Neural cell (in vitro differentiated cells): ENCODE measurements around the gene FMN2.

ENCODE experiments used
- CTCF ChIP-seq: fragments of 450-650 bp; IDR thresholded peaks from 2 replicates; pipeline ENCODE4 v1.5.1; 2014; ENCODE audit warnings: antibody characterized with exemption, mild to moderate bottlenecking, moderate library complexity; ENCODE audit not compliant: poor library complexity, severe bottlenecking
- RAD21 ChIP-seq: fragments of 450-650 bp; conservative IDR thresholded peaks from 2 replicates; pipeline ENCODE4 v1.6.1; 2014; ENCODE audit warnings: antibody characterized with exemption, mild to moderate bottlenecking, moderate library complexity

GRCh38 chr1:240293706-240294105 lies 202.0 kb downstream of the FMN2 start:
- TF ChIP-seq CTCF, result no peak
- TF ChIP-seq RAD21, result no peak
